Measurements from ENCODE around the gene TUFT1. TPM values are rescaled to one million over a fixed set of nuclear protein-coding genes. Genes with fewer than 3 reads are reported as not detected.

Gene TUFT1
- total RNA-seq, 1 experiment from 2014 or later, result 12.3 TPM

GRCh38 chr1:151514366-151514765 lies 25.7 kb upstream of the TUFT1 start:
- Histone ChIP-seq H3K79me2 (ENCODE audit: insufficient read depth, low read length) (peaks cover 37% of the 10 kb centered on the region), H4K20me1 (ENCODE audit: insufficient read depth) (no peaks in the 10 kb centered on the region), H3K36me3 (ENCODE audit: control insufficient read depth in 1 of 2, insufficient read depth in 2 of 2, low read length in 2 of 2) (peaks cover 2 to 6% of the 10 kb centered on the region in 2 experiments; a peak in 2 of 4 replicates), H3K27ac (ENCODE audit: low read depth, low read length) (peak overlapping the region; percentile 84), H3K4me1 (ENCODE audit: control insufficient read depth in 1 of 2, insufficient read depth in 2 of 2, low read length in 2 of 2) (peaks cover 61 to 74% of the 10 kb centered on the region in 2 experiments), H3K27me3 (ENCODE audit: insufficient read depth, low read length) (no peaks in the 10 kb centered on the region), H3K4me3 (replicated peaks in 1 of 2; ENCODE audit: low read depth in 1 of 2, low read length in 2 of 2) (peak overlapping the region in 1 of 2 experiments; percentile 68; a peak in 3 of 4 replicates), H3K9me2 (ENCODE audit: insufficient read depth) (no peaks in the 10 kb centered on the region), H3K9ac (ENCODE audit: low read length) (peak overlapping the region; percentile 75), H3K9me3 (ENCODE audit: control insufficient read depth in 1 of 2, insufficient read depth in 1 of 2, low read depth in 1 of 2, low read length in 2 of 2) (no peaks in the 10 kb centered on the region), H2AFZ (ENCODE audit: low read depth, low read length, poor library complexity, severe bottlenecking) (no peak overlapping the region), H3K4me2 (ENCODE audit: low read length) (peak overlapping the region; percentile 91)
- TF ChIP-seq POLR2AphosphoS5 (IDR thresholded peaks at IDR 0.05; ENCODE audit: low read depth, low read length), result no peak
- TF ChIP-seq ELF1 (IDR thresholded peaks at IDR 0.05; ENCODE audit: borderline replicate concordance, low read depth), result no peak
- TF ChIP-seq YY1 (IDR thresholded peaks at IDR 0.05; ENCODE audit: extremely low read depth, insufficient replicate concordance, low read depth, low read length), result no peak
- no peak for TF ChIP-seq CEBPB (IDR thresholded peaks at IDR 0.05; ENCODE audit: low read depth)
- no peak for TF ChIP-seq ZFX (IDR thresholded peaks at IDR 0.05)
- TF ChIP-seq EGR1 (IDR thresholded peaks at IDR 0.05; ENCODE audit: low read depth), result no peak
- no peak for TF ChIP-seq ZNF274 (IDR thresholded peaks at IDR 0.05; ENCODE audit: low read depth, low read length)
- ChIA-PET CTCF (no interaction called here), RAD21 (ENCODE audit: low non-redundant PET in 1 of 2, low total read pairs in 2 of 2, uncharacterized antibody in 2 of 2, unreplicated experiment in 2 of 2) (no interaction called here), POLR2A (interaction anchor here (0.6 kb wide), 1 partner anchor 16 kb away, joined by 3 read pairs; no protein-coding TSS in a partner anchor)
- intact Hi-C loops (cut with micrococcal nuclease), result loop anchor here (5.0 kb wide), 1 partner anchor 72 kb away; no protein-coding TSS in a partner anchor
- no peak for DNase-seq (ENCODE audit: low read depth, low spot score)
- no TSS peak for BruUV-seq (replicated peaks)
- no peak for ATAC-seq

- no peak for ATAC-seq
- no TSS peak for BruUV-seq (replicated peaks)
- no peaks in the 10 kb centered on the region for H4K20me1 ChIP-seq (ENCODE audit: insufficient read depth)
- H3K9me2 ChIP-seq (ENCODE audit: insufficient read depth), result no peaks in the 10 kb centered on the region
- no peak overlapping the region for H3K4me3 ChIP-seq (replicated peaks in 1 of 2; ENCODE audit: low read depth in 1 of 2, low read length in 2 of 2)
- RAD21 ChIA-PET (ENCODE audit: low non-redundant PET in 1 of 2, low total read pairs in 2 of 2, uncharacterized antibody in 2 of 2, unreplicated experiment in 2 of 2), result no interaction called here
- H3K36me3 ChIP-seq (ENCODE audit: control insufficient read depth in 1 of 2, insufficient read depth in 2 of 2, low read length in 2 of 2), result peaks cover 8 to 15% of the 10 kb centered on the region in 2 experiments; a peak in 3 of 4 replicates
- H3K27ac ChIP-seq (ENCODE audit: low read depth, low read length), result no peak overlapping the region
- DNase-seq (ENCODE audit: low read depth, low spot score), result no peak
- peaks cover 37% of the 10 kb centered on the region for H3K79me2 ChIP-seq (ENCODE audit: insufficient read depth, low read length)
- H3K9me3 ChIP-seq (ENCODE audit: control insufficient read depth in 1 of 2, insufficient read depth in 1 of 2, low read depth in 1 of 2, low read length in 2 of 2), result no peaks in the 10 kb centered on the region
- intact Hi-C loops (cut with micrococcal nuclease), result no loop called here
- no peak overlapping the region for H3K9ac ChIP-seq (ENCODE audit: low read length)
- H3K27me3 ChIP-seq (ENCODE audit: insufficient read depth, low read length), result no peaks in the 10 kb centered on the region
- peak overlapping the region; percentile 91 for H3K4me2 ChIP-seq (ENCODE audit: low read length)
- CTCF ChIA-PET, result no interaction called here
- H3K4me1 ChIP-seq (ENCODE audit: control insufficient read depth in 1 of 2, insufficient read depth in 2 of 2, low read length in 2 of 2), result peaks cover 52 to 65% of the 10 kb centered on the region in 2 experiments
- no peak overlapping the region for H2AFZ ChIP-seq (ENCODE audit: low read depth, low read length, poor library complexity, severe bottlenecking)
- POLR2A ChIA-PET, result no interaction called here
- TF ChIP-seq POLR2AphosphoS5 (IDR thresholded peaks at IDR 0.05; ENCODE audit: low read depth, low read length) (no peak), CTCF (IDR thresholded peaks at IDR 0.05 in 2 of 3, conservative IDR thresholded peaks at IDR 0.05 in 1 of 3; ENCODE audit: borderline replicate concordance in 1 of 3, insufficient read depth in 1 of 3, low read depth in 2 of 3, low read length in 2 of 3) (no peak), FOSL1 (IDR thresholded peaks at IDR 0.05; ENCODE audit: low read depth) (no peak), MAX (IDR thresholded peaks at IDR 0.05) (no peak), JUND (IDR thresholded peaks at IDR 0.05) (no peak), RAD21 (IDR thresholded peaks at IDR 0.05; ENCODE audit: low read depth) (no peak), SP1 (IDR thresholded peaks at IDR 0.05; ENCODE audit: low read depth) (no peak), EZH2 (IDR thresholded peaks at IDR 0.05) (no peak), POLR2A (IDR thresholded peaks at IDR 0.05; ENCODE audit: borderline replicate concordance, extremely low read depth, insufficient read depth, insufficient read length) (no peak), ATF3 (IDR thresholded peaks at IDR 0.05) (no peak), SRF (IDR thresholded peaks at IDR 0.05; ENCODE audit: low read depth) (no peak), YY1 (IDR thresholded peaks at IDR 0.05; ENCODE audit: extremely low read depth, insufficient replicate concordance, low read depth, low read length) (no peak), ZBTB33 (IDR thresholded peaks at IDR 0.05; ENCODE audit: extremely low read depth, insufficient replicate concordance, low read length) (no peak), ELF1 (IDR thresholded peaks at IDR 0.05; ENCODE audit: borderline replicate concordance, low read depth) (no peak)
These were observed 24.8 kb upstream of the TUFT1 start for GRCh38 chr1:151515265-151515664.
